Activated effector memory CD4-positive, alpha-beta T cell treated with Interleukin-2 at 50 U/mL for 16 hours (primary cell): ENCODE measurements around the gene NUP98.
"Not testable (repeated sequence)": the region's sequence is repeated elsewhere in the genome, so short reads cannot be mapped to it uniquely, and the experiment has no call there.

Source experiments
- DNase-seq: peaks from one replicate; pipeline ENCODE4 v3.0.0-alpha.2; 2020

The NUP98 gene

GRCh38 chr11:3666023-3666530 lies 131.3 kb downstream of the NUP98 start:
- no peak for DNase-seq

- DNase-seq = no peak
Measured at GRCh38 chr11:3665336-3666022, 131.9 kb downstream of the NUP98 start.

GRCh38 chr11:3664032-3664630 lies 133.2 kb downstream of the NUP98 start:
- no peak for DNase-seq

GRCh38 chr11:3662856-3663255 lies 134.5 kb downstream of the NUP98 start:
- DNase-seq = no peak

GRCh38 chr11:3660960-3661359 lies 136.4 kb downstream of the NUP98 start:
- no peak for DNase-seq

GRCh38 chr11:3659595-3660515 lies 137.5 kb downstream of the NUP98 start:
- no peak for DNase-seq

GRCh38 chr11:3658252-3658651 lies 139.1 kb downstream of the NUP98 start:
- no peak for DNase-seq

- not testable (repeated sequence) for DNase-seq
Measured at GRCh38 chr11:3657331-3657730, 140.0 kb downstream of the NUP98 start.

GRCh38 chr11:3655547-3655946 lies 141.8 kb downstream of the NUP98 start:
- no peak for DNase-seq

- not testable (repeated sequence) for DNase-seq
Measured at GRCh38 chr11:3652514-3652913, 144.8 kb downstream of the NUP98 start.

- DNase-seq = not testable (repeated sequence)
Measured at GRCh38 chr11:3649374-3649773, 148.0 kb downstream of the NUP98 start.

- not testable (repeated sequence) for DNase-seq
Measured at GRCh38 chr11:3648843-3649242, 148.5 kb downstream of the NUP98 start.

- no peak for DNase-seq
Measured at GRCh38 chr11:3645552-3645951, 151.8 kb downstream of the NUP98 start.

GRCh38 chr11:3644817-3645235 lies 152.5 kb downstream of the NUP98 start, which contains the start of gene ART1:
Gene ART1 (plus strand): TSS chr11:3645128. CDS start chr11:3659214, 14,086 bp downstream.
- DNase-seq = no peak

- DNase-seq = not testable (repeated sequence)
Measured at GRCh38 chr11:3643102-3643546, 154.2 kb downstream of the NUP98 start.

- DNase-seq = peak; percentile 73
Measured at GRCh38 chr11:3642071-3642951, 155.0 kb downstream of the NUP98 start.

GRCh38 chr11:3641701-3642070 lies 155.7 kb downstream of the NUP98 start, which contains the start of gene ART5:
Gene ART5 (minus strand): TSS chr11:3641992. CDS start chr11:3641862, 130 bp downstream.
- DNase-seq = no peak

- DNase-seq = no peak
Measured at GRCh38 chr11:3641191-3641590, 156.2 kb downstream of the NUP98 start.

GRCh38 chr11:3639841-3640240 lies 157.5 kb downstream of the NUP98 start:
- DNase-seq = no peak

- DNase-seq = no peak
Measured at GRCh38 chr11:3638513-3638912, 158.8 kb downstream of the NUP98 start.

- no peak for DNase-seq
Measured at GRCh38 chr11:3637201-3637600, 160.2 kb downstream of the NUP98 start.
